Measurements from ENCODE around the gene DEPP1.

DNA sequence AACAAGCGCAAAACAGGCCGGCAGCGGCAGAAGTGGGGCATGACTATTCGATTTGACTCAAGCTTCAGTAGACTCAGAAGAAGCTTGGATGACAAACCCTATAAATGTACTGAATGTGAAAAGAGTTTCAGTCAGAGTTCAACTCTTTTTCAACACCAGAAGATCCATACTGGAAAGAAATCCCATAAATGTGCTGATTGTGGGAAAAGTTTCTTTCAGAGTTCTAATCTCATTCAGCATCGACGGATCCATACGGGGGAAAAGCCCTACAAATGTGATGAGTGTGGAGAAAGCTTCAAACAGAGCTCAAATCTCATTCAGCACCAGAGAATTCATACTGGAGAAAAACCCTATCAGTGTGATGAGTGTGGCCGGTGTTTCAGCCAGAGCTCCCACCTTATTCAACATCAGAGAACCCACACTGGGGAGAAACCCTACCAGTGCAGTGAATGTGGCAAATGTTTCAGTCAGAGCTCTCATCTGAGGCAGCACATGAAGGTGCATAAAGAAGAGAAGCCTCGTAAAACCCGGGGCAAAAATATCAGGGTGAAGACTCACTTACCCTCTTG is 24.9 kb upstream of the DEPP1 start:
- TF ChIP-seq, protein P1, sequence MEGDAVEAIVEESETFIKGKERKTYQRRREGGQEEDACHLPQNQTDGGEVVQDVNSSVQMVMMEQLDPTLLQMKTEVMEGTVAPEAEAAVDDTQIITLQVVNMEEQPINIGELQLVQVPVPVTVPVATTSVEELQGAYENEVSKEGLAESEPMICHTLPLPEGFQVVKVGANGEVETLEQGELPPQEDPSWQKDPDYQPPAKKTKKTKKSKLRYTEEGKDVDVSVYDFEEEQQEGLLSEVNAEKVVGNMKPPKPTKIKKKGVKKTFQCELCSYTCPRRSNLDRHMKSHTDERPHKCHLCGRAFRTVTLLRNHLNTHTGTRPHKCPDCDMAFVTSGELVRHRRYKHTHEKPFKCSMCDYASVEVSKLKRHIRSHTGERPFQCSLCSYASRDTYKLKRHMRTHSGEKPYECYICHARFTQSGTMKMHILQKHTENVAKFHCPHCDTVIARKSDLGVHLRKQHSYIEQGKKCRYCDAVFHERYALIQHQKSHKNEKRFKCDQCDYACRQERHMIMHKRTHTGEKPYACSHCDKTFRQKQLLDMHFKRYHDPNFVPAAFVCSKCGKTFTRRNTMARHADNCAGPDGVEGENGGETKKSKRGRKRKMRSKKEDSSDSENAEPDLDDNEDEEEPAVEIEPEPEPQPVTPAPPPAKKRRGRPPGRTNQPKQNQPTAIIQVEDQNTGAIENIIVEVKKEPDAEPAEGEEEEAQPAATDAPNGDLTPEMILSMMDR (IDR thresholded peaks at IDR 0.05; ENCODE audit: low read depth, low read length): no peak
- TF ChIP-seq, protein P2, sequence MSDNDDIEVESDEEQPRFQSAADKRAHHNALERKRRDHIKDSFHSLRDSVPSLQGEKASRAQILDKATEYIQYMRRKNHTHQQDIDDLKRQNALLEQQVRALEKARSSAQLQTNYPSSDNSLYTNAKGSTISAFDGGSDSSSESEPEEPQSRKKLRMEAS (IDR thresholded peaks at IDR 0.05; ENCODE audit: low read depth, low read length): no peak
